Measurements from ENCODE around the gene ZNF248. TPM values are rescaled to one million over a fixed set of nuclear protein-coding genes. Genes with fewer than 3 reads are reported as not detected.

ZNF248 gene
- total and polyA plus RNA-seq, 2 donors (not counting 1 experiment from before 2014, with no cell fraction given), result 8.6 to 19.5 TPM

GRCh38 chr10:37896436-37896835 is 39.0 kb upstream of the ZNF248 start:
- ChIA-PET CTCF (no interaction called here), POLR2A (no interaction called here)
- no peak overlapping the region for H3K4me2 ChIP-seq (replicated peaks; ENCODE audit: low read depth, low read length, poor library complexity, severe bottlenecking)
- no peak overlapping the region for H3K27ac Mint-ChIP-seq
- no peaks in the 10 kb centered on the region for H3K36me3 ChIP-seq (replicated peaks in 1 of 2; ENCODE audit: control extremely low read depth in 1 of 2, control insufficient read depth in 1 of 2, extremely low read depth in 1 of 2, insufficient read depth in 2 of 2, low read length in 1 of 2)
- ATAC-seq (ENCODE audit: low read depth), result no peak
- no peak overlapping the region for H3K27ac ChIP-seq (ENCODE audit: low read length in 2 of 2)
- no peaks in the 10 kb centered on the region for H3K27me3 ChIP-seq (replicated peaks in 1 of 4; ENCODE audit: control extremely low read depth in 1 of 4, control insufficient read depth in 3 of 4, insufficient read depth in 4 of 4, low read length in 3 of 4)
- no peaks in the 10 kb centered on the region for H3K4me1 Mint-ChIP-seq
- DNase-seq, result no peak
- H3K79me2 ChIP-seq (ENCODE audit: control insufficient read depth, insufficient read depth, low read length), result no peaks in the 10 kb centered on the region
- TF ChIP-seq CTCF (IDR thresholded peaks at IDR 0.05) (no peak), EZH2 (IDR thresholded peaks at IDR 0.05; ENCODE audit: borderline replicate concordance, insufficient read depth, low read depth, low read length, poor library complexity, severe bottlenecking) (no peak)
- H3K4me1 ChIP-seq (ENCODE audit: control insufficient read depth in 2 of 2, insufficient read depth in 2 of 2, low read length in 2 of 2), result no peaks in the 10 kb centered on the region
- no peak overlapping the region for H3K4me3 Mint-ChIP-seq
- no peak overlapping the region for H3K9ac ChIP-seq (ENCODE audit: low read length)
- intact Hi-C loops (cut with micrococcal nuclease), result no loop called here
- H4K20me1 ChIP-seq (ENCODE audit: control insufficient read depth, insufficient read depth, low read length, poor library complexity, severe bottlenecking), result no peaks in the 10 kb centered on the region
- H2AFZ ChIP-seq (ENCODE audit: insufficient read depth, low read depth, low read length, poor library complexity, severe bottlenecking), result no peak overlapping the region
- H3K4me3 ChIP-seq (ENCODE audit: control extremely low read depth in 1 of 5, extremely low read depth in 1 of 5, insufficient read depth in 1 of 5, low read depth in 2 of 5, low read length in 4 of 5), result no peak overlapping the region
- peaks cover 2 to 28% (median 19%) of the 10 kb centered on the region in 3 donors for H3K9me3 ChIP-seq (ENCODE audit: control extremely low read depth in 1 of 3, control insufficient read depth in 2 of 3, insufficient read depth in 1 of 3, low read length in 2 of 3)
- no peaks in the 10 kb centered on the region for H3K27me3 Mint-ChIP-seq
- H3K9me3 Mint-ChIP-seq (ENCODE audit: insufficient read depth), result peaks cover 20% of the 10 kb centered on the region

GRCh38 chr10:37895674-37896073 is 38.3 kb upstream of the ZNF248 start:
- H3K4me3 Mint-ChIP-seq, result no peak overlapping the region
- POLR2A ChIA-PET, result no interaction called here
- no CpG with 5 or more reads among the region's 3 CpGs for WGBS (ENCODE audit: insufficient coverage)
- H3K9ac ChIP-seq (ENCODE audit: low read length), result no peak overlapping the region
- H3K36me3 ChIP-seq (replicated peaks in 1 of 2; ENCODE audit: control extremely low read depth in 1 of 2, control insufficient read depth in 1 of 2, extremely low read depth in 1 of 2, insufficient read depth in 2 of 2, low read length in 1 of 2), result no peaks in the 10 kb centered on the region
- no peaks in the 10 kb centered on the region for H3K4me1 ChIP-seq (ENCODE audit: control insufficient read depth in 2 of 2, insufficient read depth in 2 of 2, low read length in 2 of 2)
- TF ChIP-seq CTCF (IDR thresholded peaks at IDR 0.05), result no peak
- TF ChIP-seq EZH2 (IDR thresholded peaks at IDR 0.05; ENCODE audit: borderline replicate concordance, insufficient read depth, low read depth, low read length, poor library complexity, severe bottlenecking), result no peak
- no peaks in the 10 kb centered on the region for H4K20me1 ChIP-seq (ENCODE audit: control insufficient read depth, insufficient read depth, low read length, poor library complexity, severe bottlenecking)
- H3K4me2 ChIP-seq (replicated peaks; ENCODE audit: low read depth, low read length, poor library complexity, severe bottlenecking), result no peak overlapping the region
- no peak overlapping the region for H3K27ac Mint-ChIP-seq
- intact Hi-C loops (cut with micrococcal nuclease), result no loop called here
- peaks cover 2 to 31% (median 24%) of the 10 kb centered on the region in 3 donors for H3K9me3 ChIP-seq (ENCODE audit: control extremely low read depth in 1 of 3, control insufficient read depth in 2 of 3, insufficient read depth in 1 of 3, low read length in 2 of 3)
- DNase-seq (no peak), ATAC-seq (ENCODE audit: low read depth) (no peak)
- no peaks in the 10 kb centered on the region for H3K4me1 Mint-ChIP-seq
- CTCF ChIA-PET, result no interaction called here
- H3K79me2 ChIP-seq (ENCODE audit: control insufficient read depth, insufficient read depth, low read length), result no peaks in the 10 kb centered on the region
- no peak overlapping the region for H3K4me3 ChIP-seq (ENCODE audit: control extremely low read depth in 1 of 5, extremely low read depth in 1 of 5, insufficient read depth in 1 of 5, low read depth in 2 of 5, low read length in 4 of 5)
- no peak overlapping the region for H2AFZ ChIP-seq (ENCODE audit: insufficient read depth, low read depth, low read length, poor library complexity, severe bottlenecking)
- H3K27me3 Mint-ChIP-seq, result no peaks in the 10 kb centered on the region
- no peaks in the 10 kb centered on the region for H3K27me3 ChIP-seq (replicated peaks in 1 of 4; ENCODE audit: control extremely low read depth in 1 of 4, control insufficient read depth in 3 of 4, insufficient read depth in 4 of 4, low read length in 3 of 4)
- peaks cover 21% of the 10 kb centered on the region for H3K9me3 Mint-ChIP-seq (ENCODE audit: insufficient read depth)
- no peak overlapping the region for H3K27ac ChIP-seq (ENCODE audit: low read length in 2 of 2)

Data from B cell (primary cell).